ENCODE data around the gene SRRM4.

- TF ChIP-seq CTCF (IDR thresholded peaks at IDR 0.05) (no peak), POLR2A (IDR thresholded peaks at IDR 0.05) (no peak), EP300 (IDR thresholded peaks at IDR 0.05) (no peak)
These were observed 225.2 kb downstream of the SRRM4 start for GRCh38 chr12:119206348-119207062.

Data from tibial nerve (tissue), 4 donors.